Neural progenitor cell (in vitro differentiated cells): ENCODE data around the gene FBRSL1. TPM values are rescaled to one million over a fixed set of nuclear protein-coding genes. Genes with fewer than 3 reads are reported as not detected.

Experiments
- DNase-seq: peaks from one replicate; pipeline ENCODE4 v3.0.0-alpha.2; 2016; ENCODE audit warnings: low spot score
- H2AFZ ChIP-seq: fragments of 200-600 bp; sonication (generic); replicated peaks from 2 replicates; pipeline ENCODE4 v1.6.1; 2016; ENCODE audit warnings: antibody characterized with exemption
- H3F3A ChIP-seq: fragments of 200-600 bp; sonication (generic); 2 replicates; pipeline ENCODE4 v1.6.1; 2016; ENCODE audit warnings: antibody characterized with exemption, low read depth
- H3K27ac ChIP-seq: fragments of 200-600 bp; sonication (generic); 2 replicates; pipeline ENCODE4 v1.5.1; 2016; ENCODE audit warnings: mild to moderate bottlenecking
- H3K27me3 ChIP-seq: fragments of 200-600 bp; sonication (generic); 2 replicates; pipeline ENCODE4 v1.6.1; 2016; ENCODE audit warnings: mild to moderate bottlenecking, moderate library complexity
- H3K36me3 ChIP-seq: fragments of 200-600 bp; sonication (generic); 2 replicates; pipeline ENCODE4 v1.5.1; 2016
- H3K4me1 ChIP-seq: fragments of 200-600 bp; sonication (generic); 2 replicates; pipeline ENCODE4 v1.6.1; 2016; ENCODE audit warnings: mixed run types
- H3K4me2 ChIP-seq: fragments of 200-600 bp; sonication (generic); 2 replicates; pipeline ENCODE4 v1.6.1; 2016
- H3K4me3 ChIP-seq: fragments of 200-600 bp; sonication (generic); 2 replicates; pipeline ENCODE4 v1.5.1; 2016
- H3K79me2 ChIP-seq: fragments of 200-600 bp; sonication (generic); 2 replicates; pipeline ENCODE4 v1.6.1; 2016; ENCODE audit warnings: low read depth
- H3K9ac ChIP-seq: fragments of 200-600 bp; sonication (generic); 2 replicates; pipeline ENCODE4 v1.6.1; 2016
- H3K9me3 ChIP-seq: fragments of 200-600 bp; sonication (generic); 2 replicates; pipeline ENCODE4 v1.5.1; 2016; ENCODE audit warnings: low read depth
- H4K20me1 ChIP-seq: fragments of 200-600 bp; sonication (generic); 2 replicates; pipeline ENCODE4 v1.6.1; 2016; ENCODE audit warnings: low read depth
- H3K27ac Mint-ChIP-seq: 3 replicates; pipeline ENCODE4 v1.8.0; 2021; ENCODE audit warnings: mixed read lengths
- H3K27me3 Mint-ChIP-seq: 2 replicates; pipeline ENCODE4 v1.8.0; 2022; ENCODE audit warnings: low read depth, mild to moderate bottlenecking, inconsistent platforms, moderate library complexity, mixed read lengths; ENCODE audit not compliant: insufficient read depth
- H3K36me3 Mint-ChIP-seq: 3 replicates; pipeline ENCODE4 v1.8.0; 2021; ENCODE audit warnings: mixed read lengths
- H3K4me1 Mint-ChIP-seq: 3 replicates; pipeline ENCODE4 v1.8.0; 2021; ENCODE audit warnings: mixed read lengths
- H3K4me3 Mint-ChIP-seq: 3 replicates; pipeline ENCODE4 v1.8.0; 2021; ENCODE audit warnings: mild to moderate bottlenecking, moderate library complexity, mixed read lengths
- H3K9me3 Mint-ChIP-seq: 3 replicates; pipeline ENCODE4 v1.8.0; 2020; ENCODE audit warnings: mixed read lengths
- EZH2 ChIP-seq: fragments of 200-600 bp; sonication (generic); IDR thresholded peaks from 2 replicates; pipeline ENCODE4 v1.6.1; 2017; ENCODE audit warnings: antibody characterized with exemption, mild to moderate bottlenecking, moderate library complexity
- EZH2phosphoT487 ChIP-seq: fragments of 200-600 bp; sonication (generic); IDR thresholded peaks from 2 replicates; pipeline ENCODE4 v1.6.1; 2017; ENCODE audit warnings: antibody characterized with exemption
- total RNA-seq: library from RNA; depleted of rRNA; stranded (reverse); fragments of >200 nt; gene quantifications from 2 replicates; pipeline ENCODE4 v1.2.3, GENCODE V29; 2015; ENCODE audit warnings: low replicate concordance
- TF ChIP-seq, protein P1 (sequence below): fragments of 200-600 bp; sonication (generic); IDR thresholded peaks from 2 replicates; pipeline ENCODE4 v1.5.1; 2017; ENCODE audit warnings: antibody characterized with exemption, mild to moderate bottlenecking

The FBRSL1 gene
- total RNA-seq, 1 donor from 2014 or later = 7.4 TPM

DNA sequence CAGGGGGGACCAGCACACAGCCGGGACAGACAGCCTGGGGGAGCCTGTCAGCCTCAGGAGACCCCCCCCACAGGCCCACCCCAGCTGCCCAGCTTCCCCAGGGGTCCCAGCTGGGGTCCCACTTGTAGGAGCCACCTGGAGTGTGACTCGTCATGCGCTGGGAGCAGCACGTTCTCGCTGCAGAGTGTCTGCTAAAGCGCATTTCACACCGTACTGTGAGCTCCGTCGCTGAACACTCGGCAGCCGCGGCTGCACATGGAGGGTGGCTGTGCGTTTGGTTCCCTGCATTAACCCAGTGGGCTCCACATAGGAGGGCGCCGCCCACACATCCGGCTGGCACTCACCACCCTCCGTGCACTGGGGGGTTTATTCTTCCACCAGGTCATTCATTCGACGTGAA, 56.7 kb downstream of the FBRSL1 start:
- H3K4me3 Mint-ChIP-seq = no peak overlapping the region
- no peaks in the 10 kb centered on the region for H3K9me3 Mint-ChIP-seq
- Histone ChIP-seq H3K9ac (no peak overlapping the region), H3K79me2 (no peaks in the 10 kb centered on the region), H3F3A (peaks cover 10% of the 10 kb centered on the region), H4K20me1 (peaks cover 28% of the 10 kb centered on the region), H2AFZ (no peak overlapping the region), H3K27me3 (peaks cover 98% of the 10 kb centered on the region), H3K9me3 (no peaks in the 10 kb centered on the region), H3K27ac (no peak overlapping the region), H3K4me1 (peaks cover 21% of the 10 kb centered on the region), H3K4me2 (no peak overlapping the region), H3K4me3 (no peak overlapping the region), H3K36me3 (no peaks in the 10 kb centered on the region)
- TF ChIP-seq, protein P1, sequence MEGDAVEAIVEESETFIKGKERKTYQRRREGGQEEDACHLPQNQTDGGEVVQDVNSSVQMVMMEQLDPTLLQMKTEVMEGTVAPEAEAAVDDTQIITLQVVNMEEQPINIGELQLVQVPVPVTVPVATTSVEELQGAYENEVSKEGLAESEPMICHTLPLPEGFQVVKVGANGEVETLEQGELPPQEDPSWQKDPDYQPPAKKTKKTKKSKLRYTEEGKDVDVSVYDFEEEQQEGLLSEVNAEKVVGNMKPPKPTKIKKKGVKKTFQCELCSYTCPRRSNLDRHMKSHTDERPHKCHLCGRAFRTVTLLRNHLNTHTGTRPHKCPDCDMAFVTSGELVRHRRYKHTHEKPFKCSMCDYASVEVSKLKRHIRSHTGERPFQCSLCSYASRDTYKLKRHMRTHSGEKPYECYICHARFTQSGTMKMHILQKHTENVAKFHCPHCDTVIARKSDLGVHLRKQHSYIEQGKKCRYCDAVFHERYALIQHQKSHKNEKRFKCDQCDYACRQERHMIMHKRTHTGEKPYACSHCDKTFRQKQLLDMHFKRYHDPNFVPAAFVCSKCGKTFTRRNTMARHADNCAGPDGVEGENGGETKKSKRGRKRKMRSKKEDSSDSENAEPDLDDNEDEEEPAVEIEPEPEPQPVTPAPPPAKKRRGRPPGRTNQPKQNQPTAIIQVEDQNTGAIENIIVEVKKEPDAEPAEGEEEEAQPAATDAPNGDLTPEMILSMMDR = no peak
- TF ChIP-seq EZH2 (no peak), EZH2phosphoT487 (no peak)
- H3K4me1 Mint-ChIP-seq = peaks cover 26% of the 10 kb centered on the region
- no peak for DNase-seq
- H3K27ac Mint-ChIP-seq = no peak overlapping the region
- H3K27me3 Mint-ChIP-seq = peaks cover 12% of the 10 kb centered on the region
- peaks cover 4% of the 10 kb centered on the region for H3K36me3 Mint-ChIP-seq

DNA sequence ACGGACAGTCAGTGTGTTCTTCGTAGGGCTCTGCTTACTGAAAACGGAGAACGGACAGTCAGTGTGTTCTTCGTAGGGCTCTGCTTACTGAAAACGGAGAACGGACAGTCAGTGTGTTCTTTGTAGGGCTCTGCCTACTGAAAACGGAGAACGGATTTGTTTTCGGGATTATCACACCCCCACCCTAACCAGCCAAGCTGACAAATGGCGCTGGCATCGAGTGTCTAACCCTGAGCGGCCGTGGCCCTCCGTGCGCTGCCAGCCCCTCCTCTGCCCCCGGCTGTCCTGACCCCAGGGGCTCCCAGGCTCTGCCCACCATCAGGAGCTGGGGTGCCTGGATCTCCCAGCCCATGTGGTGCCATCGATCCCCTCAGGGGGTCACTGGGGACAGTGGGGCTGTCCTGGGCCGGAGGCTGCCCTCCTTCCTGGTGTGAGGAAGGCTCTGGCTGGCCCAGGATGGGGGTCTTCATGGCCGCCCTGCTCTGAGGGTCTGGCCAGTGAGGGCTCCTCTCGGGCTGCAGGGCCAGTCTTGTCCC, 57.3 kb downstream of the FBRSL1 start:
- no peaks in the 10 kb centered on the region for H3K79me2 ChIP-seq
- H3K4me2 ChIP-seq = no peak overlapping the region
- no peak overlapping the region for H2AFZ ChIP-seq
- peaks cover 14% of the 10 kb centered on the region for H3K27me3 Mint-ChIP-seq
- H3K4me3 Mint-ChIP-seq = no peak overlapping the region
- no peak overlapping the region for H3K9ac ChIP-seq
- H3K4me1 Mint-ChIP-seq = peaks cover 26% of the 10 kb centered on the region
- no peak overlapping the region for H3K4me3 ChIP-seq
- peaks cover 21% of the 10 kb centered on the region for H3K4me1 ChIP-seq
- peaks cover 10% of the 10 kb centered on the region for H3F3A ChIP-seq
- peaks cover 28% of the 10 kb centered on the region for H4K20me1 ChIP-seq
- H3K27ac ChIP-seq = no peak overlapping the region
- no peak overlapping the region for H3K27ac Mint-ChIP-seq
- no peaks in the 10 kb centered on the region for H3K36me3 ChIP-seq
- no peaks in the 10 kb centered on the region for H3K9me3 ChIP-seq
- H3K9me3 Mint-ChIP-seq = no peaks in the 10 kb centered on the region
- peaks cover 4% of the 10 kb centered on the region for H3K36me3 Mint-ChIP-seq
- TF ChIP-seq, protein P1 = no peak
- TF ChIP-seq EZH2phosphoT487 (no peak), EZH2 (no peak)
- DNase-seq = no peak
- peaks cover 98% of the 10 kb centered on the region for H3K27me3 ChIP-seq

DNA sequence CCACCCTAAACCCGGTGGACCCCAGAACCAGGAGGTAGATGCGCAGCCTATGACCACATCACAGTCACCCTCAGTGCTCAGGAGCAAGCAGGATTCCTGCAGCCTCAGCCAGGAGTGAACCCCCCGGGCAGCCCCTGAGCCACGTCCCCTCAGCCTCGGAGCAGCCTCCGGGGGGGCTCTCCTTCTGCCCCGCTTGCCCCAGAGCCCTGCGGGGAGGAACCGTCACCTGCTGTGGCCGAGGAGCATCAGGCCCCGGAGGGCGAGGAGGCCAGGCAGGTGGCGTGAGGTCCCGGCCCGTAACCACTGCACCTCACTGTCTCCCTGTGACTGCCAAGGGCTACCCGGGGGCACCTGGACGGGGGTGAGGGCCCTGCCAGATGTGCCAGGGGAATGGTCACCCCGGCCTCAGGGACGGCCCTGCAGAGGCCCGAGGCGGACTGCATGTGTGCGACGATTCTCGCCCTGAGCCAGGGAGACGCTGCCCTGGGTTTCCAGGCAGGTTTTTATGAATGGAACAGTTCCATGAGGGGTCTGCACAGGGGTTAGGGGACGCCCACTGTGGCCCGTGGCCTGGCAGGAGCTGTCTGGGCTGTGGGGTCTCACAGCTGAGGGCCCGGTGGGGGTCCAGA, 58.6 kb downstream of the FBRSL1 start:
- Histone ChIP-seq H3K27ac (no peak overlapping the region), H3K27me3 (peaks cover 97% of the 10 kb centered on the region), H3K4me2 (no peak overlapping the region), H3K4me1 (peaks cover 21% of the 10 kb centered on the region), H2AFZ (no peak overlapping the region), H3K9me3 (no peaks in the 10 kb centered on the region), H4K20me1 (peaks cover 28% of the 10 kb centered on the region), H3K36me3 (no peaks in the 10 kb centered on the region), H3K79me2 (no peaks in the 10 kb centered on the region), H3K9ac (no peak overlapping the region), H3F3A (peaks cover 10% of the 10 kb centered on the region), H3K4me3 (no peak overlapping the region)
- Mint-ChIP-seq H3K9me3 (no peaks in the 10 kb centered on the region), H3K27ac (no peak overlapping the region), H3K27me3 (peaks cover 14% of the 10 kb centered on the region), H3K36me3 (peaks cover 4% of the 10 kb centered on the region), H3K4me1 (peaks cover 24% of the 10 kb centered on the region), H3K4me3 (no peak overlapping the region)
- DNase-seq = no peak
- TF ChIP-seq EZH2phosphoT487 (no peak), EZH2 (no peak)
- TF ChIP-seq, protein P1 = no peak
